GM06990 (cell line): ENCODE measurements around the gene GPHN.

Source experiments
- DNase-seq: peaks from one replicate; pipeline ENCODE4 v3.0.0-alpha.2; 2011; ENCODE audit not compliant: insufficient read length; ENCODE audit errors: extremely low read depth
- H3K27me3 ChIP-seq: replicated peaks from 2 replicates; pipeline ENCODE4 v1.6.0; 2011; ENCODE audit warnings: low read length; ENCODE audit not compliant: control insufficient read depth, insufficient read depth
- H3K36me3 ChIP-seq: 2 replicates; pipeline ENCODE4 v1.5.1; 2011; ENCODE audit warnings: low read length; ENCODE audit not compliant: control insufficient read depth, insufficient read depth
- H3K4me3 ChIP-seq: replicated peaks from 2 replicates; pipeline ENCODE4 v1.5.1; 2011; ENCODE audit warnings: low read depth, mild to moderate bottlenecking, control low read depth, low read length
- CTCF ChIP-seq: IDR thresholded peaks from 2 replicates; pipeline ENCODE4 v1.5.1; 2011; ENCODE audit warnings: low read length, control low read depth, mild to moderate bottlenecking, inconsistent platforms; ENCODE audit not compliant: insufficient read depth, poor library complexity, severe bottlenecking

GPHN gene

GRCh38 chr14:66485910-66486421, 22.0 kb upstream of the GPHN start, which contains the start of gene CCDC196:
TSS of gene CCDC196 (plus strand) at chr14:66486371. CDS start at chr14:66486503, 132 bp downstream.
- no peak for DNase-seq
- no peak for TF ChIP-seq CTCF
- no peaks in the 10 kb centered on the region for H3K27me3 ChIP-seq
- no peaks in the 10 kb centered on the region for H3K36me3 ChIP-seq
- no peak within 1 kb of the TSS for H3K4me3 ChIP-seq

DNA sequence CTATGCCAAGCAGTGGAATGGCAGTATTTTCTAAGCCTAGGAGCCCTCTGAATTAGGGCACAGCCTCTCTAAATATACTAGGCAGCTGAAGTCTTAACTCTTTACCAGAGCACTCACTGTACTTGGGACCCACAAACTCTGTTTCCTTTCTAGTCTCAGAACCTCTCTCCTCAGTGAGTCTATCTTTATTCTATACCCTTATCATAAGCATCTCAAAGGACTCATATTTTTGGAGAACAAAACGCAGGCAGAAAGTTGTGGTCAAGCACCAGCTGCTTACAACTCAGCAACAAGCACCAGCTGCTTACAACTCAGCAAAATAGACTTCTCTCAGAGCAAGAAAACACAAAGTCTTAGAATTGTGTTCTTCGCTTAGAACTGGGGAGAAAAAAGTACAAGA, 20.8 kb upstream of the GPHN start:
- no peak for TF ChIP-seq CTCF
- DNase-seq: no peak
- Histone ChIP-seq H3K27me3 (no peaks in the 10 kb centered on the region), H3K36me3 (no peaks in the 10 kb centered on the region), H3K4me3 (no peak overlapping the region)

GRCh38 chr14:66490143-66491111, 17.5 kb upstream of the GPHN start:
- Histone ChIP-seq H3K4me3 (no peak overlapping the region), H3K27me3 (no peaks in the 10 kb centered on the region), H3K36me3 (no peaks in the 10 kb centered on the region)
- TF ChIP-seq CTCF: no peak
- no peak for DNase-seq

GRCh38 chr14:66493750-66494149, 14.2 kb upstream of the GPHN start:
- H3K4me3 ChIP-seq: no peak overlapping the region
- TF ChIP-seq CTCF: no peak
- H3K36me3 ChIP-seq: no peaks in the 10 kb centered on the region
- no peaks in the 10 kb centered on the region for H3K27me3 ChIP-seq
- DNase-seq: no peak

- peak; percentile 83 for TF ChIP-seq CTCF
- H3K27me3 ChIP-seq: no peaks in the 10 kb centered on the region
- peak; percentile 15 for DNase-seq
- H3K36me3 ChIP-seq: no peaks in the 10 kb centered on the region
- no peak overlapping the region for H3K4me3 ChIP-seq
Measured at GRCh38 chr14:66495218-66496098, 12.5 kb upstream of the GPHN start.
